Endodermal cell (in vitro differentiated cells): Measurements from ENCODE around the gene ERCC5. TPM values are rescaled to one million over a fixed set of nuclear protein-coding genes. Genes with fewer than 3 reads are reported as not detected.
A peak's percentile ranks its signal among the peaks of the same experiment; 100 is the strongest.

Experiments
- DNase-seq: peaks from one replicate; pipeline ENCODE4 v3.0.0-alpha.2; 2017
- H3K27ac ChIP-seq: 2 replicates; pipeline ENCODE4 v1.5.1; 2013; ENCODE audit warnings: mild to moderate bottlenecking, low read depth, low read length, moderate library complexity
- H3K27me3 ChIP-seq: 2 replicates; pipeline ENCODE4 v1.6.1; 2013; ENCODE audit warnings: mild to moderate bottlenecking, low read length, moderate library complexity; ENCODE audit not compliant: insufficient read depth, control insufficient read depth, poor library complexity, severe bottlenecking
- H3K36me3 ChIP-seq: 2 replicates; pipeline ENCODE4 v1.7.0; 2013; ENCODE audit warnings: mild to moderate bottlenecking, low read length, moderate library complexity; ENCODE audit not compliant: control insufficient read depth, insufficient read depth
- H3K4me1 ChIP-seq: one replicate; pipeline ENCODE4 v1.7.0; 2013; ENCODE audit warnings: low read length; ENCODE audit not compliant: control insufficient read depth, insufficient read depth
- H3K4me3 ChIP-seq: 2 replicates; pipeline ENCODE4 v1.5.1; 2013; ENCODE audit warnings: mild to moderate bottlenecking, low read length, moderate library complexity
- H3K9ac ChIP-seq: 2 replicates; pipeline ENCODE4 v1.6.1; 2013; ENCODE audit warnings: mild to moderate bottlenecking, low read length, moderate library complexity; ENCODE audit not compliant: poor library complexity, severe bottlenecking; ENCODE audit errors: extremely low read depth
- H3K9me3 ChIP-seq: 2 replicates; pipeline ENCODE4 v1.6.1; 2013; ENCODE audit warnings: mild to moderate bottlenecking, low read length, moderate library complexity; ENCODE audit not compliant: control insufficient read depth
- H3K27ac Mint-ChIP-seq: 2 replicates; pipeline ENCODE4 v1.8.0; 2020; ENCODE audit warnings: mixed read lengths
- H3K27me3 Mint-ChIP-seq: 2 replicates; pipeline ENCODE4 v1.8.0; 2021; ENCODE audit warnings: mild to moderate bottlenecking, mixed read lengths; ENCODE audit not compliant: insufficient read depth
- H3K36me3 Mint-ChIP-seq: 2 replicates; pipeline ENCODE4 v1.8.0; 2020; ENCODE audit warnings: low read depth, mixed read lengths
- H3K4me1 Mint-ChIP-seq: 2 replicates; pipeline ENCODE4 v1.8.0; 2020; ENCODE audit warnings: mixed read lengths
- H3K4me3 Mint-ChIP-seq: 2 replicates; pipeline ENCODE4 v1.8.0; 2020; ENCODE audit warnings: mild to moderate bottlenecking, moderate library complexity, mixed read lengths
- H3K9me3 Mint-ChIP-seq: 2 replicates; pipeline ENCODE4 v1.8.0; 2020; ENCODE audit warnings: mild to moderate bottlenecking, mixed read lengths
- whole genome bisulfite sequencing, 2 experiments: methylation state at CpG; one replicate each; pipeline versions ENCODE4 v1.1.5 to v1.1.7; 2013; ENCODE audit warnings: missing lambda C conversion rate in 2 of 2, mixed read lengths in 1 of 2; ENCODE audit not compliant: insufficient coverage in 1 of 2, insufficient read length in 1 of 2; 5-methylcytosine and 5-hydroxymethylcytosine counted together
- total RNA-seq, 2 donors: library from RNA; stranded (reverse); fragmentation: NEBNext Ultra II Directional in 1 of 2; extraction: Animal tissue kit (Norgen Biotek cat#: 25700) in 1 of 2; gene quantifications; 2 replicates in 1 of 2; 3 replicates in 1 of 2; pipeline ENCODE4 v1.2.1, GENCODE V29; 2021
- TF ChIP-seq, protein P1 (sequence below): fragments of 200-600 bp; sonication (generic); conservative IDR thresholded peaks from 2 replicates; pipeline ENCODE4 v1.5.0; 2021; ENCODE audit warnings: antibody characterized with exemption, mild to moderate bottlenecking

The ERCC5 gene
- total RNA-seq, 2 donors from 2014 or later: 22.4 to 26.7 TPM

DNA sequence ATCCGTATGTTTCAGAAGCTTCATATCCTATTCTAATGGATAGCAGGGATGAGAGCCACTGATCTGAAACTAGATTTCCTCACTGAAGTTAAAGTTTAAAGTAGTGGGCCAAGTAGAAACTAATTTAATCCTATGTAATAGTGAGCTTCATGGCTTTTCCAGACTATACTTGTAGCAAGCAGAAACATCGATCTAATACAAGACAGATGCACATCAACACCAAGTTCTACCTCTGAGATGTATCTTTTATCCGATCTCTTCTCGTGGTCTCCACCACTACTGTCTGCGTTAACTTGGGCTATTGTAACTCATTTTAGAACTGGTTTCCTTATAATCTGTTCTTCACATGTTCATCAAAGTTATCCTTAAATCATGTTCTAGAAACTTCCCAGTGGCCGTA is 3.1 kb downstream of the ERCC5 start:
- H3K36me3 Mint-ChIP-seq: peaks cover 6% of the 10 kb centered on the region
- H3K27ac ChIP-seq: no peak overlapping the region
- H3K4me3 ChIP-seq: no peak overlapping the region
- H3K9me3 ChIP-seq: no peaks in the 10 kb centered on the region
- H3K9me3 Mint-ChIP-seq: no peaks in the 10 kb centered on the region
- no peaks in the 10 kb centered on the region for H3K4me1 ChIP-seq
- no peak for DNase-seq
- no peak overlapping the region for H3K4me3 Mint-ChIP-seq
- H3K4me1 Mint-ChIP-seq: peaks cover 16% of the 10 kb centered on the region
- no peak overlapping the region for H3K9ac ChIP-seq
- no peaks in the 10 kb centered on the region for H3K27me3 Mint-ChIP-seq
- WGBS, 2 experiments: 89 to 91% methylated on average over 5 to 6 of the region's 6 CpGs
- TF ChIP-seq, protein P1, sequence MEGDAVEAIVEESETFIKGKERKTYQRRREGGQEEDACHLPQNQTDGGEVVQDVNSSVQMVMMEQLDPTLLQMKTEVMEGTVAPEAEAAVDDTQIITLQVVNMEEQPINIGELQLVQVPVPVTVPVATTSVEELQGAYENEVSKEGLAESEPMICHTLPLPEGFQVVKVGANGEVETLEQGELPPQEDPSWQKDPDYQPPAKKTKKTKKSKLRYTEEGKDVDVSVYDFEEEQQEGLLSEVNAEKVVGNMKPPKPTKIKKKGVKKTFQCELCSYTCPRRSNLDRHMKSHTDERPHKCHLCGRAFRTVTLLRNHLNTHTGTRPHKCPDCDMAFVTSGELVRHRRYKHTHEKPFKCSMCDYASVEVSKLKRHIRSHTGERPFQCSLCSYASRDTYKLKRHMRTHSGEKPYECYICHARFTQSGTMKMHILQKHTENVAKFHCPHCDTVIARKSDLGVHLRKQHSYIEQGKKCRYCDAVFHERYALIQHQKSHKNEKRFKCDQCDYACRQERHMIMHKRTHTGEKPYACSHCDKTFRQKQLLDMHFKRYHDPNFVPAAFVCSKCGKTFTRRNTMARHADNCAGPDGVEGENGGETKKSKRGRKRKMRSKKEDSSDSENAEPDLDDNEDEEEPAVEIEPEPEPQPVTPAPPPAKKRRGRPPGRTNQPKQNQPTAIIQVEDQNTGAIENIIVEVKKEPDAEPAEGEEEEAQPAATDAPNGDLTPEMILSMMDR: no peak
- no peaks in the 10 kb centered on the region for H3K27me3 ChIP-seq
- peaks cover 15% of the 10 kb centered on the region for H3K36me3 ChIP-seq
- H3K27ac Mint-ChIP-seq: no peak overlapping the region

DNA sequence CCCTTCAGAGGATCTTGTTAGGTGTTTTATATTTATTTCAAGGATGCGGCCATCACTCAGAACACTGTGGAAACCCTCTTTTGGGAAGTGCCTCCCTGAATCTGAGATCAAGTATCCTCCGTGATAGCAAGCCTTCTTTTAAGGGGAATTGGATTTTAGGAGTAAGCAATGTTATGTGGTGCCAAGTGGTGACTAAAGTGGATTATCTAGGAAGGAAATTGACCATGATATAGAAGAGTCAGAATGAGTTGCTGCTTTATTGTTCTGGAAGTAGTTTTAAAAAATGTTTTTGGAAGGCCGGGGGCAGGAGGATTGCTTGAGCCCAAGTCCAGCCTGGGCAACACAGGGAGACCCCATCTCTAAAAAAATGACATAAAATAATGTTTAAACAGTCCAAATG is 6.7 kb downstream of the ERCC5 start:
- H3K4me3 Mint-ChIP-seq: no peak overlapping the region

GRCh38 chr13:102854675-102855074 is 8.8 kb downstream of the ERCC5 start:
- H3K4me3 Mint-ChIP-seq: no peak overlapping the region
- 96% methylated on average over 6 of the region's 7 CpGs; no CpG with 5 or more reads in 1 of the 2 experiments for WGBS, 2 experiments

More for the DNA sequence above, 6.7 kb downstream of the ERCC5 start:
- no peaks in the 10 kb centered on the region for H3K27me3 Mint-ChIP-seq
- H3K27ac Mint-ChIP-seq: peak overlapping the region; percentile 61
- no peaks in the 10 kb centered on the region for H3K9me3 ChIP-seq
- WGBS, 2 experiments: 97 to 100% methylated on average over 1 to 3 of the region's 3 CpGs
- H3K36me3 Mint-ChIP-seq: peaks cover 23% of the 10 kb centered on the region
- H3K36me3 ChIP-seq: peaks cover 43% of the 10 kb centered on the region
- TF ChIP-seq, protein P1: no peak
- H3K27me3 ChIP-seq: no peaks in the 10 kb centered on the region
- no peak overlapping the region for H3K27ac ChIP-seq
- H3K9me3 Mint-ChIP-seq: no peaks in the 10 kb centered on the region
- DNase-seq: no peak
- H3K4me1 ChIP-seq: no peaks in the 10 kb centered on the region
- H3K4me1 Mint-ChIP-seq: no peaks in the 10 kb centered on the region
- no peak overlapping the region for H3K4me3 ChIP-seq
- H3K9ac ChIP-seq: no peak overlapping the region

More at GRCh38 chr13:102854675-102855074, 8.8 kb downstream of the ERCC5 start:
- H3K4me1 ChIP-seq: no peaks in the 10 kb centered on the region
- Mint-ChIP-seq H3K36me3 (peaks cover 37% of the 10 kb centered on the region), H3K9me3 (no peaks in the 10 kb centered on the region), H3K27ac (no peak overlapping the region), H3K27me3 (no peaks in the 10 kb centered on the region), H3K4me1 (no peaks in the 10 kb centered on the region)
- TF ChIP-seq, protein P1: no peak
- H3K27ac ChIP-seq: no peak overlapping the region
- H3K27me3 ChIP-seq: no peaks in the 10 kb centered on the region
- H3K9me3 ChIP-seq: no peaks in the 10 kb centered on the region
- H3K9ac ChIP-seq: no peak overlapping the region
- H3K4me3 ChIP-seq: no peak overlapping the region
- no peak for DNase-seq
- H3K36me3 ChIP-seq: peaks cover 59% of the 10 kb centered on the region
